SK-N-SH (cell line): ENCODE measurements around the gene ZEB1.

ENCODE experiments used
- CHD2 ChIP-seq: fragments of 150-350 bp; IDR thresholded peaks from 2 replicates; pipeline ENCODE4 v1.6.1; 2018; ENCODE audit warnings: low read length; ENCODE audit not compliant: partially characterized antibody
- CTCF ChIP-seq: fragments of 200-600 bp; sonication (generic); IDR thresholded peaks from 2 replicates; pipeline ENCODE4 v1.6.1; 2017; ENCODE audit warnings: antibody characterized with exemption, mild to moderate bottlenecking, moderate library complexity
- EP300 ChIP-seq, 2 experiments: IDR thresholded peaks; 2 replicates each; pipeline versions ENCODE4 v1.4.0 to v1.6.1; 2012; ENCODE audit warnings: borderline replicate concordance in 1 of 2, low read depth in 1 of 2, low read length in 1 of 2
- JUND ChIP-seq: IDR thresholded peaks from 2 replicates; pipeline ENCODE4 v1.4.0; 2012
- MXI1 ChIP-seq: IDR thresholded peaks from 2 replicates; pipeline ENCODE4 v1.6.1; 2012; ENCODE audit warnings: mild to moderate bottlenecking, low read depth, low read length, improper control_type of control experiment
- NRF1 ChIP-seq: IDR thresholded peaks from 2 replicates; pipeline ENCODE4 v1.6.1; 2012; ENCODE audit warnings: low read depth, mild to moderate bottlenecking, low read length
- POLR2AphosphoS5 ChIP-seq: IDR thresholded peaks from 2 replicates; pipeline ENCODE4 v1.6.1; 2012; ENCODE audit warnings: low read depth, low read length
- RAD21 ChIP-seq: IDR thresholded peaks from 2 replicates; pipeline ENCODE4 v1.6.1; 2012; ENCODE audit warnings: mild to moderate bottlenecking, low read length
- TAF1 ChIP-seq: IDR thresholded peaks from 2 replicates; pipeline ENCODE4 v1.6.1; 2012; ENCODE audit warnings: low read depth, mild to moderate bottlenecking, low read length, moderate library complexity, borderline replicate concordance
- YY1 ChIP-seq: IDR thresholded peaks from 2 replicates; pipeline ENCODE4 v1.4.0; 2012; ENCODE audit warnings: low read depth, mild to moderate bottlenecking
- TF ChIP-seq, protein P1 (sequence below): IDR thresholded peaks from 2 replicates; pipeline ENCODE4 v1.6.1; 2012; ENCODE audit warnings: mild to moderate bottlenecking, low read depth, low read length, moderate library complexity
- TF ChIP-seq, protein P2 (sequence below): IDR thresholded peaks from 2 replicates; pipeline ENCODE4 v1.4.0; 2012; ENCODE audit warnings: low read depth, borderline replicate concordance

DNA sequence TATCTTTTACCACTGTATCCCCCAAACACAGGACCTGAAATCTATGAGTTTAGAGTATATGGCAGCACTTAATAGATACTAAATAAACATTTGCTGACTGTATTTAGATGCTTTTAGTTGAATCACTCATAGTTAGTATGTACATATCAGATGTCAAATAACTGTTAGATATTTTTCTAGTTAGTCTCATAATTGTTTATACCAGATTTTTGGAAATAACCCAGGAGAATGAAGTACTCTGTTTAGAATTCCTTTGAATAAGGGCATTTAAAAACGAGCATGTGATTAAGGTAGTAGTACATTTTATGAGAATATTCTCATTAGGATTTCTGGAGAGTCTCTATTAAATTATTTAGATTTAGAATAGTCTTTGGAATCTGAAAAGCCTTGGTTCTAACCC is 22.3 kb upstream of the ZEB1 start:
- no peak for TF ChIP-seq CTCF
- no peak for TF ChIP-seq RAD21
- TF ChIP-seq YY1 = no peak
- TF ChIP-seq JUND = no peak
- TF ChIP-seq NRF1 = no peak
- TF ChIP-seq CHD2 = no peak
- TF ChIP-seq POLR2AphosphoS5 = no peak
- TF ChIP-seq MXI1 = no peak
- TF ChIP-seq, protein P1, sequence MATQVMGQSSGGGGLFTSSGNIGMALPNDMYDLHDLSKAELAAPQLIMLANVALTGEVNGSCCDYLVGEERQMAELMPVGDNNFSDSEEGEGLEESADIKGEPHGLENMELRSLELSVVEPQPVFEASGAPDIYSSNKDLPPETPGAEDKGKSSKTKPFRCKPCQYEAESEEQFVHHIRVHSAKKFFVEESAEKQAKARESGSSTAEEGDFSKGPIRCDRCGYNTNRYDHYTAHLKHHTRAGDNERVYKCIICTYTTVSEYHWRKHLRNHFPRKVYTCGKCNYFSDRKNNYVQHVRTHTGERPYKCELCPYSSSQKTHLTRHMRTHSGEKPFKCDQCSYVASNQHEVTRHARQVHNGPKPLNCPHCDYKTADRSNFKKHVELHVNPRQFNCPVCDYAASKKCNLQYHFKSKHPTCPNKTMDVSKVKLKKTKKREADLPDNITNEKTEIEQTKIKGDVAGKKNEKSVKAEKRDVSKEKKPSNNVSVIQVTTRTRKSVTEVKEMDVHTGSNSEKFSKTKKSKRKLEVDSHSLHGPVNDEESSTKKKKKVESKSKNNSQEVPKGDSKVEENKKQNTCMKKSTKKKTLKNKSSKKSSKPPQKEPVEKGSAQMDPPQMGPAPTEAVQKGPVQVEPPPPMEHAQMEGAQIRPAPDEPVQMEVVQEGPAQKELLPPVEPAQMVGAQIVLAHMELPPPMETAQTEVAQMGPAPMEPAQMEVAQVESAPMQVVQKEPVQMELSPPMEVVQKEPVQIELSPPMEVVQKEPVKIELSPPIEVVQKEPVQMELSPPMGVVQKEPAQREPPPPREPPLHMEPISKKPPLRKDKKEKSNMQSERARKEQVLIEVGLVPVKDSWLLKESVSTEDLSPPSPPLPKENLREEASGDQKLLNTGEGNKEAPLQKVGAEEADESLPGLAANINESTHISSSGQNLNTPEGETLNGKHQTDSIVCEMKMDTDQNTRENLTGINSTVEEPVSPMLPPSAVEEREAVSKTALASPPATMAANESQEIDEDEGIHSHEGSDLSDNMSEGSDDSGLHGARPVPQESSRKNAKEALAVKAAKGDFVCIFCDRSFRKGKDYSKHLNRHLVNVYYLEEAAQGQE = no peak
- TF ChIP-seq, protein P2, sequence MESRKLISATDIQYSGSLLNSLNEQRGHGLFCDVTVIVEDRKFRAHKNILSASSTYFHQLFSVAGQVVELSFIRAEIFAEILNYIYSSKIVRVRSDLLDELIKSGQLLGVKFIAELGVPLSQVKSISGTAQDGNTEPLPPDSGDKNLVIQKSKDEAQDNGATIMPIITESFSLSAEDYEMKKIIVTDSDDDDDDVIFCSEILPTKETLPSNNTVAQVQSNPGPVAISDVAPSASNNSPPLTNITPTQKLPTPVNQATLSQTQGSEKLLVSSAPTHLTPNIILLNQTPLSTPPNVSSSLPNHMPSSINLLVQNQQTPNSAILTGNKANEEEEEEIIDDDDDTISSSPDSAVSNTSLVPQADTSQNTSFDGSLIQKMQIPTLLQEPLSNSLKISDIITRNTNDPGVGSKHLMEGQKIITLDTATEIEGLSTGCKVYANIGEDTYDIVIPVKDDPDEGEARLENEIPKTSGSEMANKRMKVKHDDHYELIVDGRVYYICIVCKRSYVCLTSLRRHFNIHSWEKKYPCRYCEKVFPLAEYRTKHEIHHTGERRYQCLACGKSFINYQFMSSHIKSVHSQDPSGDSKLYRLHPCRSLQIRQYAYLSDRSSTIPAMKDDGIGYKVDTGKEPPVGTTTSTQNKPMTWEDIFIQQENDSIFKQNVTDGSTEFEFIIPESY = no peak
- no peak for TF ChIP-seq TAF1
- no peak for TF ChIP-seq EP300 (IDR thresholded peaks at IDR 0.05; ENCODE audit: borderline replicate concordance in 1 of 2, low read depth in 1 of 2, low read length in 1 of 2)
